OCI-LY3 (cell line): Measurements from ENCODE around the gene NGRN.

Experiments
- EZH2phosphoT487 ChIP-seq: fragments of 200-600 bp; shearing (Covaris generic); IDR thresholded peaks from 2 replicates; pipeline ENCODE4 v1.6.1; 2018; ENCODE audit warnings: antibody characterized with exemption, mixed run types, low read depth
- TF ChIP-seq, protein P1 (sequence below): fragments of 200-600, 300-600 bp; sonication (generic); IDR thresholded peaks from 2 replicates; pipeline ENCODE4 v1.5.1; 2014; ENCODE audit warnings: antibody characterized with exemption, low read length, low read depth

DNA sequence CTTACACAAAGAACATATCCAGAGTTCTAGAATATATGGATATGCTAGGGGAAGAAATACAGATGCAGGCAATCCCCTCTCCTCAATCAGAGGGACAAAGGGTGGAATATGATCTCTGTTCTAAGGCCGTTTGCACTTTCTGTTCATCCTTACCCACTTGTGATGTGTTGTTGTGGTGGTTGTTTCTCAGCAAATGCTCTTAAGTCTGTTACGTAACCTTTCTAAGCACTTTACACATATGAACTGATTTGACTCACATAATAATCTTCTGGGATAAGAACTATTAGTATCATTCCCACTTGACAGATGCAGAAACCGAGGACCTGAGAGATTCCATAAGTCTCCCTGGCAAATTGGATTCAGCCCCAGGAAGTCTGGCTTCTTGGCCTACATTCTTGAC lies 40.5 kb downstream of the NGRN start:
- TF ChIP-seq, protein P1, sequence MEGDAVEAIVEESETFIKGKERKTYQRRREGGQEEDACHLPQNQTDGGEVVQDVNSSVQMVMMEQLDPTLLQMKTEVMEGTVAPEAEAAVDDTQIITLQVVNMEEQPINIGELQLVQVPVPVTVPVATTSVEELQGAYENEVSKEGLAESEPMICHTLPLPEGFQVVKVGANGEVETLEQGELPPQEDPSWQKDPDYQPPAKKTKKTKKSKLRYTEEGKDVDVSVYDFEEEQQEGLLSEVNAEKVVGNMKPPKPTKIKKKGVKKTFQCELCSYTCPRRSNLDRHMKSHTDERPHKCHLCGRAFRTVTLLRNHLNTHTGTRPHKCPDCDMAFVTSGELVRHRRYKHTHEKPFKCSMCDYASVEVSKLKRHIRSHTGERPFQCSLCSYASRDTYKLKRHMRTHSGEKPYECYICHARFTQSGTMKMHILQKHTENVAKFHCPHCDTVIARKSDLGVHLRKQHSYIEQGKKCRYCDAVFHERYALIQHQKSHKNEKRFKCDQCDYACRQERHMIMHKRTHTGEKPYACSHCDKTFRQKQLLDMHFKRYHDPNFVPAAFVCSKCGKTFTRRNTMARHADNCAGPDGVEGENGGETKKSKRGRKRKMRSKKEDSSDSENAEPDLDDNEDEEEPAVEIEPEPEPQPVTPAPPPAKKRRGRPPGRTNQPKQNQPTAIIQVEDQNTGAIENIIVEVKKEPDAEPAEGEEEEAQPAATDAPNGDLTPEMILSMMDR: no peak
- no peak for TF ChIP-seq EZH2phosphoT487
